GM19395 (cell line): Measurements from ENCODE around the gene WDR36.
"Not testable (repeated sequence)": the region's sequence is repeated elsewhere in the genome, so short reads cannot be mapped to it uniquely, and the experiment has no call there.

Experiments used
- ATAC-seq: cut with Tn5 transposase; IDR thresholded peaks from one replicate; pipeline ENCODE4 v1.9.1; 2021; ENCODE audit warnings: mild to moderate bottlenecking, moderate library complexity; ENCODE audit not compliant: unreplicated experiment

WDR36 gene

GRCh38 chr5:111134864-111135263 is 42.7 kb downstream of the WDR36 start:
- no peak for ATAC-seq

GRCh38 chr5:111135363-111135762 is 43.2 kb downstream of the WDR36 start:
- ATAC-seq: no peak

- ATAC-seq: no peak
Observed at GRCh38 chr5:111135946-111136345, 43.8 kb downstream of the WDR36 start.

- no peak for ATAC-seq
Observed at GRCh38 chr5:111138096-111138495, 45.9 kb downstream of the WDR36 start.

GRCh38 chr5:111141471-111141870 is 49.3 kb downstream of the WDR36 start:
- not testable (repeated sequence) for ATAC-seq

GRCh38 chr5:111142932-111143331 is 50.8 kb downstream of the WDR36 start:
- ATAC-seq: no peak

GRCh38 chr5:111143910-111144309 is 51.8 kb downstream of the WDR36 start:
- peak; percentile 39 for ATAC-seq

- ATAC-seq: peak; percentile 99
Observed at GRCh38 chr5:111144352-111144930, 52.3 kb downstream of the WDR36 start.

GRCh38 chr5:111146053-111146452 is 53.9 kb downstream of the WDR36 start:
- ATAC-seq: no peak

GRCh38 chr5:111147502-111147901 is 55.4 kb downstream of the WDR36 start:
- no peak for ATAC-seq

- no peak for ATAC-seq
Observed at GRCh38 chr5:111151998-111152397, 59.9 kb downstream of the WDR36 start.

GRCh38 chr5:111153483-111153882 is 61.3 kb downstream of the WDR36 start:
- ATAC-seq: no peak

- no peak for ATAC-seq
Observed at GRCh38 chr5:111153945-111154344, 61.8 kb downstream of the WDR36 start.

GRCh38 chr5:111158105-111158744 is 66.1 kb downstream of the WDR36 start:
- ATAC-seq: peak; percentile 90

GRCh38 chr5:111159845-111160244 is 67.7 kb downstream of the WDR36 start:
- ATAC-seq: no peak

GRCh38 chr5:111163000-111163399 is 70.9 kb downstream of the WDR36 start:
- no peak for ATAC-seq

GRCh38 chr5:111165058-111165457 is 72.9 kb downstream of the WDR36 start:
- no peak for ATAC-seq

- no peak for ATAC-seq
Observed at GRCh38 chr5:111167551-111167950, 75.4 kb downstream of the WDR36 start.

GRCh38 chr5:111168608-111169007 is 76.5 kb downstream of the WDR36 start:
- no peak for ATAC-seq

GRCh38 chr5:111169269-111169668 is 77.1 kb downstream of the WDR36 start:
- no peak for ATAC-seq

GRCh38 chr5:111170279-111170678 is 78.1 kb downstream of the WDR36 start:
- ATAC-seq: no peak

GRCh38 chr5:111172504-111172903 is 80.4 kb downstream of the WDR36 start:
- ATAC-seq: no peak

GRCh38 chr5:111173476-111173875 is 81.3 kb downstream of the WDR36 start:
- no peak for ATAC-seq
